Esophagus mucosa (tissue), 1 donor: Measurements from ENCODE around the gene SLC6A13. TPM values are rescaled to one million over a fixed set of nuclear protein-coding genes. Genes with fewer than 3 reads are reported as not detected.
A peak's percentile ranks its signal among the peaks of the same experiment; 100 is the strongest.

Experiments
- ATAC-seq: fragments of 200-7000 bp; cut with Tn5 transposase; one replicate; pipeline ENCODE4 v1.9.1; 2020
- total RNA-seq: library from RNA; stranded (reverse); gene quantifications from one replicate; pipeline ENCODE4 v1.2.4, GENCODE V29; 2023
- donor health status: DM: yes; HTN: yes; CAD: no.

The SLC6A13 gene
- total RNA-seq, 1 donor from 2014 or later: not detected

DNA sequence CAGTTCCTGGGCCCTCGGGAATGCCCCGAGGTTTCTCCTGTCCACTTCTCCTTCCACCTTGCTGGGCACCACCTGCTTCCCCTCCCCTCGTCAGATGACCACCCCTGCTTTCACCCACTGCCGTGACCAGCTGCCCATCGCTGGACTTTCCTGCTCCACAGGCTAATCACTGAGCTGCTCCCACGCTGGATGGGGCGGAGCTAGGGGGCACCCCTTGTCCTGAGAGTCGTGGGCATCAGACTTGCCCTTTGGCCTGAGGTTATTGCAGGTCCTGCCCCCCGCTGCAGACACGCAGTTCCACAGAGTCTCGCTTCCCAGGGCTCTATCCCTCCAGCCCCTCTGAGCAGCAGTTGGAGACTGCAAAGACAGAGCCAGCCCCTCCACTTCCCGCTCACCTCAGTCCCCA is 49.1 kb downstream of the SLC6A13 start:
- ATAC-seq: no peak

DNA sequence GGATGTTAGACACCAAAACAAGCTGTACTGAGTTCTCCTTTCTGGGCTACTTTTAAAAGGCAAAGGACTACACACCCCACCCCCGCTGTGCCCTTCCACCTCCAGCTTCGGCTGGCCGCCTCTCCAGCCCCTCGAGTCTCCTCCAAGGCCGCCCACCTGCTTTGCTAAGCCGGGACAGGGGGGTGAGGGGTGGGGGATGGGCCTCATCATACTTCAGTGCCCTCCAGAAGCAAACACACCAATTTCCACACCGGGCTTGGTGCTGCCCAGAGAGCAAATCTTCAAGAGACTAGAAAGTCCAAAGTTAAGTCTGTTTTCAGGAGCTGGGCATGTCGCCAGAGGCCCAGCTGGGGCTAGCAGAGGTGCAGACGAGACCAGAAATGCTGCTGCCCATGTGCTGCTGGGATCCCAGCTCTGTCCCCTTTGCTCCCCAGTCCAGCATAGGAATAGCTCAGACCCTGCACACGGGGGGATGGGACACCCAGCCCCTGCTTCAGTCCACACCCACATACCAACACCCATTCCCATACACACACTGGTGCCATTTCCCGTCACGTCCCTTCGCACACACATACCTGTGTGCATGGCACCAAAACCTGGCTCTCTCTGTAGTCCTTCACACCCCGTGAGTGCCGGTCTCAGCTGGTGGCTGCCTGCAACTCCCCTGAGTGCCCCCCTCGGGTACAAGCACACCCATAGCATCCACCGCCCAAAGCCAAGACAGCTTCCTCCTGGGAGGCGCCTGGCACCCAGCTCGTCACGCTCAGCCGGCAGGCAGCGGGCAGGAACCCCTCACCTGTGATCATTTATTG is 49.7 kb downstream of the SLC6A13 start:
- ATAC-seq: no peak

DNA sequence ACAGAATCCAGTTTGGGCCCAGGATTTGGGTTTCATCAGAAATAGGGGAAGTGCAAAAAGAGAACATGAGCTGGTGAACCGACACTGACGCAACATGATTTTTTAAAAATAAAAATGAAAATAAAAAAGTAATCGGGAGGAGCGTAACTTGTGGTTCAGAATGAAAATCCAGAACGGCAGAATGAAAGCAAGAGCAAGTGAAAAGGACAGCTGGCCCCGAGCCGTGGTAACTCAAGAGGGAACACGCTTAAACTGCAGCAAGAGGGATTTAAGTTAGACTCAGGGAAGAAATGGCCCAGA is 50.3 kb downstream of the SLC6A13 start:
- ATAC-seq: no peak

DNA sequence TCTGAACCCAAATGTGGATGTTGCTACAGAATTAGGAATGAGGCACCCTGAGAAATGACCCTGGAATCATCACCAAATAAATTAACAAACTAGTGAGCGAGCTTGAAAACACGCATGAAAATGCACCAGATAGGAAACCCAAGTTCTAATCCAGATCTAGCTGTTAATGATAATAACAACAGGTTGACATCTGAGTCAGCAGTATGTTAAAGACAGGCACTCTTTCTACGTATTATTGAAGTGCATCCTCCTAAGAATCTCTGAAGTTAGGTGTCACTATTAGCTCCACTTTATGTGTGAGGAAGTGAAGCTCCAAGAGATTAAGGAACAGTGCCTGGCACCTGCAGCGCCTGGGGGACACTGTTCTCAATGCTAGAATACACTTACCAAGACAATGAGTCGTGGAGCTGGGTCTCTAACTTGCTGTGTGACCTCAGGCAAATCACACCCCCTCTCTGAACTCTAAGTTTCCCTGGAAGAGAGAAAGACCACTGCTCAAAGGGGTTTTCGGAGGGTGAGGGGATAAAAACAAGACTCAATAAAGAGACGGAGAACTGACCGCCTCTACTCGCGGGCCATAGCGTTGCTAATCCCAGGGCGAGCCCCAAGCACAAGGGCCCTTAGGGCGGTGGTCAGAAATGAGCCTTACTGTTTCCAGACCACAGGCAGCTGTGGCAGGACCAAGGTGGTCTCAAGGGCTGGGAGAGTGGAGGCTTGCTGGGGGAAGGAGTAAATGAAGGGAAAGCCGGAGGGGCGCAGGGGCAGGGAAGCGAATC is 50.8 kb downstream of the SLC6A13 start:
- ATAC-seq: no peak

DNA sequence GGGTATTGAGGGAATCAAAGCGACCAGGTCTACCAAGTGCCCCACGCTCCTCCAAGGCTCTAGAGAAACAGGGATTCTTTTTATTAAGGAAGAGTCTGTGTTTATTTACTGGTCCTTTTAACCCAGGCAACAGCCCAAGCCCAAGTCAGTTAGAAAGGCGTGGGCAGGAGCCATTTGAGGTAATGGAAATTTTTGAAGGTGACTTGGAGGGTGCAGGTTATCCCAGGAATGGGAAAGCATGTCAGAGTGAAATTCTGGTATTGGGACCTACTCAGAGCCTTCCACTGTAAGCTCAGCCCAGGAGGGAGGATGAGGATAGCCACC is 51.5 kb downstream of the SLC6A13 start:
- no peak for ATAC-seq

DNA sequence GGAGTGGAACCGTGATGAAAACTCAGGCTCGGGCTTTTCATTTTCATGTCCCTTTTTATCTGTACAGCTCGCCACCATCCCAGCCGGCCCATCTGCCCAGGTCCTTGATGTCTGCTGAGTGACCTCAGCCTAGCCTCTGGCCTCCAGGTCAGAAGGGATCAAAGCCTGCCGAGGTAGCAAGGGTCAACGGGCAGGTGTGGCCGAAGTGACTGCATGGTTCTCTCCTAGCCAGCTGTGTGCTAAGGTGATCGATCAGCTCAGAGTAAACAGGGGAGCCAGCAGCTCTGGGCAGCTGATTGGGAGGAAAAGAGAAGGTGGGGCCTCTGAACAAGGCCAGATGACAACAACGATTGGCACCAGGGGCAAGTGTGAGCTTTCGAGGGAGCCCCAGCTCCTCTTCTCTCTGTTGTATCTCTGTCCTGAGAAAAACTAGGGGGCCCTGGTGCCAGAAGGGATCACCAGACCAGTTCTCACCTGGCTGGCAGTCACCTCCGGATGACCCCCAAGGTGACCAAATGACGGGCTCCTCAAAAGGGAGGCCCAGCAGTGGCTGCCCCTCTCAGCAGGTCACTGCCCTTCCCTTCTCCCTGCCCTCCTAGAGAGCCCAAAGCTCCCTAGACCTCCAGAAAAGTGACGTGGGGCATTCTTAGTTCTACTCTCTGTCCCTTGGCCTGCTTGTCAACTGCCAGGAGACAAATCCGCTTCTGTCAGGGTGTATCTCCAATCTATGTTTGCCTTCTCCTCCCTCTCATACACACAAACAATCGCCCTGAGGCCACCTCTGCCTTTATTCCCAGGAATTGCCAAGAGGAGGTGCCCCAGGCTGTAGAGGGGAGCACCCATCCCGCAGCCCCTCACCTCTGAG is 52.1 kb downstream of the SLC6A13 start:
- ATAC-seq: no peak

DNA sequence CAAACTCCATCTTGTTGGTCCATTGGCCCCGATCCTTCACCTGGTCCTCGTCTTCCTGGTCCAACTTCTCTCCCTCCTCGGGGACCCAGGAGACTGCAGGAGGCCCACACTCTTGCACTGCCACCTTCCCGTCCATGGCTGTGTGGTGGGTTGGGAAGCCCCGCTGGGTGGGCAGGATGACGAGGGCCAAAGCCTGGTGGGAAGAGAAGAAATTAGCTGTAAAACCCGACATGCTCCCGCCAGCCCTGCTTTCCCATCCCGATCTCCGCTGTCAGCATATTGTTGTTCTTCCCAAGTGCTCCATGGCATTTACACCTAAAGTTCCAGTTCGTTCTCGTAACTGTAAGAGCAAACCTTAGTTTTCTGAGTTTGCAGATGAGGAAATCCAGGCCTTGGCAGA is 52.8 kb downstream of the SLC6A13 start:
- no peak for ATAC-seq

DNA sequence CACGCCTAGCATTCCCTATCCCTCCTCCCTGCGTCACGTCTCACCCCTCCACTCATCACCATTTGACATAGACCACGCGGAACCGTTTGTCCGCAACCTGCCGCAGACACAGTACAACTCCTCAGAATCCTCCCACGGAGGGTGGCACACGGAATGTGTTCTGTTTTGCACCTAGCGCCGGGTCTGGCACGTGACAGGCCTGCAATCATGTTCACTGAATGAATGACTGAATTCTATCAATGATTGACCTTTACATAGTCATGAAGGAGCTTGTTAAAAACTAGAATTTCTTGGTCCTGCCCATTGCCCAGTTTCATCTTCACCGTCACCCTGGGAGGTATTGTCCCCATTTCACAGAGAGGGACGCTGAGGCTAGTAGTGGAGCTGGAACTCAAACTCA is 53.4 kb downstream of the SLC6A13 start:
- no peak for ATAC-seq

DNA sequence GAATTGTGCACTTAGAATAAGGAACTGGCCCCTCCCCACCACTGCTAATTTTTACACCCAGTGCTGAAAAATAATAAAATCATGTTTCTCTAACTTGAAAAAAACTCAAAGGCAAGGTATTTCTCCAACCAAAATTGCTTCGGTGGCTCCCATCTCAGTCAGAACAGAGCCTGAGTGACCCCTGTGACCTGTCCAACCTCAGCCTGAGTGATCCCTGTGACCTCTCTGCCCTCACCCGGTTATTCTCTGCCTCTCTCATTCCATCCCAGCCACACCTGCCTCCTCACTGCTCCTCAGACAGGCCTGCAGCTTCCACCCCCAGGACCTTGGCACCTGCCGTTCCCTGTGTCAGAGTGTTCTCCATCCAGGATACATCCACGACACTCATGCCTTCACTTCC is 53.8 kb downstream of the SLC6A13 start:
- ATAC-seq: no peak

DNA sequence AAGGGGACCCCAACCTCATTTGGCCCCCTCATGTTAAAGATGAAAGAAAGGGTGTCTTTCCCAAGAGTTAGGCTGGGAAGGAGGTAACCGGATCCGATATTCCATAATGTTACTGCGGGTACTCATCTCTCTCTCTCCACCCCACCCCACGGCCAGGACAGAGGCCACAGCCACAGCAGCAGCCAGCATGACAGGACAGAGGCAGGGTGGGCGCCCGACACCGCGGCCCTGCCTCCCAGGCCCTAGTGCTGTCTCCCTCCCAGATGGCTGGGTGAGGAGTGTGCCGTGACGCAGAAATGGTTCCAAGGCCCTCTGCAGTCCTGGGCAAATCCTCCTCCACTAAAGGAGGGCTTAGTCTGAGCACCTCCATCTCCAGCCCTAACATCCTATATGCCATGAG is 54.8 kb downstream of the SLC6A13 start:
- no peak for ATAC-seq

DNA sequence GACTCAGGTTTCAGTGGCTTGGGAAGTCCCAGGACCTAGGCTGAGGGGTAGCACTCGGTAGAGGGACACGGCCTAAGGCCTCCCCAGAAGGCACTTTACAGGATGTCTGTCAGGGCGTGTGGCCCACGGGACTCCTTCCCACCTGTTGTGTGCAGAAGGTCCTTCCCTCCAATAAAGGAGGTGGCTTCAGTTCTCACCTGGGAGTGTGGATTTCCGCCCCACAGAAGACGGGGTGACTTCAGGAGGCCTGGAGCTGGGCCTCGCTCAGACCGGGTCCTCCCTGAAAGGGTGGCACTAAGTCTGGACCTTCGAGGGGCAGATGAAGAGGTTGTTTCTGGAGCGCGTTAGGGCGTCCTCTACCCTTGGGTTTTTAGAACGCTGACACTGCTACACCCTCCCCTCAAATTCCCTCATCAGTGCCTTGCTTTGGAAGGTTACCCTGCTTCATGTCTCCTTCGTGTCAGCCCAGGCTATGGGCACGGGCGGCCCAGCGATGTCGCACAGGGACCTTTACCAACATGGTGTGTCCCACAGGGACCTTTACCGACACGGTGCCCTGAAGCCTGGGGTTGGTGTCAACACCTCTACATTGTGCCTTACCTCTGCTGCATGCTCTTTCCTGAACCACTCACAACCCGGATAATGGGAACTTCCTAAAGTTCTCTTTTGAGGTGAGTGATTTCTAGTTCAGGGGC is 55.7 kb downstream of the SLC6A13 start:
- ATAC-seq: peak; percentile 14

DNA sequence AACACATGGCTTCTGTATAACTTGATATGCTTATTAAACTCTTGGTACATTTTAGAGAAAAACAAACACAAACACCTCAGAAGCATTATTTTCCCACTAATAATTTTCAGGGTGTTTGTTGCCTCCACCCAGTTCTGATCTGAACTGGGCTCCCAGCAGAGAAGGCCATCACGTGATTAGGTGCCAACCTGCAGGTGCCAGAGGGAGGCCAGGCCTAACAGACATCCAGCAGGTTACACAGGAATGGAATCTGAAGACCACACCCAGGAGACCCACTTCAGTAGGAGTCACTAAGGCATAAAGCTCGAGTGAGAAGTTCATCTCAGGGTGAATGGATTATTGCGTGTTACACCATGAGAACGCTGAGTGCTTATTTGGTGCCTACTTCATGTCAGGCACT is 57.6 kb downstream of the SLC6A13 start:
- no peak for ATAC-seq

DNA sequence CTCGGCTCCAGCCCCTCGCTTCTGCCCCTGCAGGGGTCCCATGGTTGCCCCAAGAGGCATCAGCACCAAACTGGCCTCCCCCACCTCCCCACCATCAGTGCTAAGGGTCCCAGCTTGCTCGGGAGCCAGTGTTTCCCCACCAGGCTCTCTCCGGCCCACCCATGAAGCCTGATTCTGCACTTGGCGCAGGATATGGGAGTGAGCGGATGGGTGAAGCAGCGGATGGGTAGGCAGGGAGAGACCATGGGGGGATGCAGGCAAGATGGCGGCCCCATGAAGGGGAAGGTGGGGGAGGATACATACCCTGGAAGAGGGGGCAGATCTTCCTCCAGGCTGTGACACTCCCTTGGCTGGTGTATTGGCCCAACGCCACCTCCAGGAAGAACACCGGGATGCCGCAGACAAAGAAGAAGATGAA is 58.4 kb downstream of the SLC6A13 start:
- no peak for ATAC-seq

DNA sequence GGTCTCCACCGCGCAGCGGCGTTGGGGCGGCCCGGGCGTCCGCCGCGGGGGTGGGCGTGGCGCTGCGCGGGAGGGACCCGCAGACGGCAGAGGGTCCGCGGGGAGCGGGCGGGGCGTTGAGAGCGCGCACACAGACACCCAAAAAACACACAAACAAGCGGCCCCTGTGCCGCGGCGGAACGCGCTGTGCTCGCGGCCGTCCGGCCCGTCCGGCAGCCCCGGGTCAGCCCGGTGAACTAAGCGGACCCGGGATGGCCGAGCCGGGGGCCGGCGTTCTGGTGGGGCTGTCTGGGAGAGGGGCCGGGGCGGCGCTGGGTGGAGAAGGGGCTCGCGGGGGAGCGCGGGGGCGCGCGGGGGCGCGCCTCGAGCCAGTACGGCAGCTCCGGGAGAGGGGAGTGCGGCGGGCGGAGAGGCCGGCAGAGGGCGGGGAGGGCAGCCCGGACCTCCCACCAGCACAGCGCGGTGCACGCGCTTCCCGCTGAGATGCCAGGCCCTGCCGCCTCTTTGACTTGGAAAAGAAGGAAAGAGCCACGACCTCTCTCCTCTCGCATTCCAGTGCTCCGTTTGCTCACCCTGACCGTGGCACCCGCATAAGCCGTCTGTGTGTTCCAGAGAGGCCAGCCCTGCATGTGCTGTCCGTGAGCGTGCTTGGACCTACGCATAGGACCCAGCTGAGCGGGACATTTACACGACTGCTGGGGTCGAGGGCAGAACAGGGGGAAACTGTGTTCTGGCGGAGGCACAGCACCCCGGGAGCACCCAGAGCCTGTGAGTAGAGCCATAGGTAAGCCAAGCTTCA is 59.0 kb downstream of the SLC6A13 start:
- ATAC-seq: no peak

DNA sequence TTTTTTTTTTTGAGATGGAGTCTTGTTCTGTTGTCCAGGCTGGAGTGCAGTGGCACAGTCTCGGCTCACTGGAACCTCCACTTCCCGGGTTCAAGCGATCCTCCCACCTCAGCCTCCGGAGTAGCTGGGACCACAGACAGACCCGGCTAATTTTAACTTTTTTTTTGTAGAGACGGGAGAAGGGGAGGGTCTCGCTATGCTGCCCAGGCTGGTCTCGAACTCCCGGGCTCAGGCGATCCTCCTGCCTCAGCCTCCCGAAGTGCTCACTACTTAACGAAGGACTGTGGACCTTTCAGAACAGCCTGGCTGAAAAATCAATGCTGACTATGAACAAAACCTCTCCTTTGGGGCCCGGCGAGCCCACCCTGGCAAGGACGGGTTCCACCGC is 59.6 kb downstream of the SLC6A13 start:
- no peak for ATAC-seq

DNA sequence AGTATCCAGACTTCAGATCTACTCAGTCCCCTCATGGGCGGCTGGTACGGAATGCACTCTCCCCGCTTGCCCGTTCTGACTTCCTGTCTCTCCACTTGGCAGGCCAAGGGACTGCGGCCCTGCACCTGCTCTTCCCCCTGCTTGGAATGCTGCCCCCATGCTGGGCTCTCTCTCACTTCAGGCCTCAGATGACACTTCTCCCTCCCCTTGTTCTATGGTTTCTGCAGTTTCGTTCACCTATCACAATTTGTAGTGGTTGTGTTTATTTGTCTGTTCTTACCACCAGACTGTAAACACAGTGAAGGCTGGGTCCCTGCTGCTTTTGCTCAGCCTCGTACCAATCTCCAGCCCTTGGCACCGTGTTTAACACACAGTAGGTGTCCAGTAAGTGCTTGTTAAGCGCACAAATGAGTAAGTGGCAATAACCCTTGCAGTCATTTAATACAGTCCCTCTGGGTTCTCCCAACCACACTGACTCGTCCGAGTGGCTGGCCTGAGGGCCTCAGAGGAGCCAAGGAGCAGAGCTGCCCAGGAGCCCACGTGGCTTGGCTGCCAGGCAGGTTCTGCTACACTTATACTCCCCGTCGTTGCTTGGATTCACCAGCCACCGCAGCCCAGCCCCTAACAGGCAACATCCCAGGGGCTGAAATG is 60.4 kb downstream of the SLC6A13 start:
- no peak for ATAC-seq

DNA sequence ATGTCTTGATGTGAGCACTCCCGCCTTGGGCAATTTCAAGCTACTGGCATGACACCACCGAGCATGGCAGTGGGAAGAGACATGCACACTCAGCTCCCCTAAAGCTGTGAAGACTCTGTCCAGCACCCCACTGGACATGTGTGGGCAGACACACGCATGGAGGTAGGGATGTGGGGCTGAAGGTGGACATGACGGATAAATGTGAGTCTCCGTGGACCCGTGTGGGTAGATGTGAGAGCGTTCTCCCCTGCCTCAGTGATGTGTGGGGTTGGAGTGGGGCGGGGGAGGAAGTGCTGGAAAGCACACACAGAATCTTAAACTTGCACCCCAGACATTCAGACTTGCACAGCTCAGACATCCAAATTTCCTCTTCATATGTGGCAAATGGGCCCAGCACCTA is 61.3 kb downstream of the SLC6A13 start:
- ATAC-seq: peak; percentile 8

DNA sequence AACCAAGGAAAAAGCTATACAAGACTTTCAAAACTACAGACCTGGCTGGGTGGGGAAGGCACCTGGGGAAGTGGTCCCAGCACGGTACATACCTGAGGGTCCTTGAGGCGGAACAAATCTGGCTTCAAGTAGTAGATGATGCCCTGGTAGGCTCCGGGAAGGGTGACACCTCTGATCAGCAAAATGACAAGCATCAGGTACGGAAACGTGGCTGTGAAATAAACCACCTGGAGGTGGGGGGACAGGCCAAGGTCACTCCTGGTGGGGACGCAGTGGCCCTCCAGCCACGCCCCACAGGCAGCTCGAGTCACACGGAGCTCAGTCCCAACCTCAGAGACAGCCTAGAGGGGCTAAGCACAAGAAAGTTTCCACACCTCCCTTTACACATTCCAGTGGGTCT is 63.9 kb downstream of the SLC6A13 start:
- no peak for ATAC-seq

DNA sequence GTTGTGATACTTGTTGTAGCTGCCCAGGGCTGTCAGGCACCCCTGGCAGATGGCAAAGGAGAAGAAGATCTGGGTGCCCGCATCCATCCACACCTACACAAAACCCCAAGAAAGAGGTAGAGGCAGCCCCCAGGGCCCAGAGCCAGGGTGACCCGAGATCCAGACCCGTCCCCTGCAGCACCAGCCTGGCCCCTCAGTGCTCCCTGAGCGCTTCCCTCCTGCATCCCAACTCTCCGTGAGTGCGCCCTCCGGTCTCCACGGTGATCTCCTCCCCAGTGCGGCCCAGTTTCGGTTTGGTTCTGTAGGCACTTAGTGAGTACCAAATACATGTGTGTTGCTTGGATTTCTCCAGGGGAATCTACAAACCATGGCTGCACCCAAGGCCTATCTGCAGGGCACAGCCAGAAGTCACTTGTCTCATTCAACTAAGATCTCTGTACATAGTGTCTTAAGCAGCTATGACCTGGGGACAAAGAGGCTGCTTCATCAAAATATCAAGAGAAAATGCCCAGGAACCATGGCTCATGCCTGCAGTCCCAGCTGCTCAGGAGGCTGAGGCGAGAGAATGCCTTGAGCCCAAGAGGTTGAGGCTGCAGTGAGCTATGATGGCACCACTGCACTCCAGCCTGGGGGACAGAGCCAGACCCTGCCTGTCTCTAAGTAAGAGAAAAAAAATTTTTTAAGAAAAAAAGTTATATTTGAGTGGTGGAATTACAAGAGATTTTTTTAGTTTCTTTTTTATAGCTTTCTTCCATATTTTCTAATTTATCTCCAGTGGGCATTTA is 64.5 kb downstream of the SLC6A13 start:
- ATAC-seq: no peak

DNA sequence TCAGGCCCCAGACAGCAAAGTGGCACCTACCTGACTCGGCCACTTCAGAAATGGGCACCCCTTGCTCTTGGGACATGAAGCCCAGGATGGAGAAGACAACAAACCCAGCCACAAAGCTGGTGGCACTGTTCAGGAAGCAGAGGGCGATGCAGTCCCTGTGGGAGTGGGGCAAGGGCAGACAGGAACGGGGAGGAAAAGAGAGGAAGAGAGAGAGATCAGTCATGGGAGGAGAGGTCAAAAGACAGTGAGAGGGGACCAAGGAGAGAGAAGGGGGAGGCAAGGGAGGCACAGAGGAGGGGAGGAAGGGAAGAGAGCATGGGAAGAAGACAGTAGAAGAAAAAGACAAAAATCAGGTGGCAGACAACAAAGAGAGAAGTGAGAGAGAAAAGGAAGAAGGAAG is 65.3 kb downstream of the SLC6A13 start:
- no peak for ATAC-seq

DNA sequence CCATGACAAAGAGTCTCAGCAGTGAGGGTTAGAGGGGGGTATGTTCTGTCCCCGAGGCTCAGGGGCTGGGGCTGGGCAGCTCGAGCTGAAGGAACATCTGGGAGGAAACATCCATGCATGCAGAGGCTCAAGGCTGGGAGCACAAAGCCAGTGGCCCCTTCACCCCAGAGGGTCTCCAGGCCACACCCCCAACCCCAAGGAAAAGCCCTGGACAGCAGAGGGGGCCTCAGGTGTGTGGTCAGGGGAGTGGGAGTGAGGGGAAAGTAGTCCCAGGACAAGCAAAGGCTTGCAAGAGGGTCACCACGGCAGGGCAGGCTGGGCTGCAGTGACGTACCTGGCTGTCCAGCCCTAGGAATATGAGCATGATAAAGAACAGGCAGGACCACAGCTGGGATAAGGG is 66.2 kb downstream of the SLC6A13 start:
- no peak for ATAC-seq
